Panc1 (cell line): ENCODE results near the gene CALD1.
A peak's percentile ranks its signal among the peaks of the same experiment; 100 is the strongest.

Source experiments
- SIN3A ChIP-seq: IDR thresholded peaks from 2 replicates; pipeline ENCODE4 v1.6.1; 2012; ENCODE audit warnings: low read depth, mild to moderate bottlenecking, low read length, moderate library complexity, borderline replicate concordance; ENCODE audit not compliant: insufficient read depth
- TF ChIP-seq, protein P1 (sequence below): fragments of 450-650 bp; IDR thresholded peaks from 2 replicates; pipeline ENCODE4 v1.5.1; 2017; ENCODE audit warnings: mild to moderate bottlenecking
- TF ChIP-seq, protein P2 (sequence below), 2 experiments: IDR thresholded peaks; 2 replicates each; pipeline ENCODE4 v1.6.1; 2011 to 2012; ENCODE audit warnings: low read depth in 2 of 2, control low read depth in 1 of 2, low read length in 1 of 2, mild to moderate bottlenecking in 1 of 2, moderate library complexity in 1 of 2; ENCODE audit not compliant: insufficient read depth in 1 of 2

DNA sequence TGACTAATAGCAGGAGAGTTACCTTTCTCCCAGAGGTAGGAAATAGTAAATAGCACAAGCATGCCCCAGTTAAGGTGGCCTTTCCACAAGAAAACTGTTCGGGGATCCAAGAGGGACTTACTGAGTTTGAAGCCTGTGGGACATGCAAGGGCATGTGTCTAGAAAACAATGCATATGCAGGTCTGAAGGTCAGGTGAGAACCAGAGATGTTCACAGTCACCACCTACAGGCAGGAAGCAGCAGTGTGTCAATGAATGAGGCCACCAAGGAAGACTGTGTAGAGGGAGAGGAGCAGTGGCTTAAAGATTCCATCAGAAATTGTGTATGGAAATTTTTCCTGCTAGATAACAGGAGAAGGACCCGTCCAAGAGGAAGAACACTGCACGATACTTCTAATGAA, 66.0 kb downstream of the CALD1 start:
- TF ChIP-seq, protein P1, sequence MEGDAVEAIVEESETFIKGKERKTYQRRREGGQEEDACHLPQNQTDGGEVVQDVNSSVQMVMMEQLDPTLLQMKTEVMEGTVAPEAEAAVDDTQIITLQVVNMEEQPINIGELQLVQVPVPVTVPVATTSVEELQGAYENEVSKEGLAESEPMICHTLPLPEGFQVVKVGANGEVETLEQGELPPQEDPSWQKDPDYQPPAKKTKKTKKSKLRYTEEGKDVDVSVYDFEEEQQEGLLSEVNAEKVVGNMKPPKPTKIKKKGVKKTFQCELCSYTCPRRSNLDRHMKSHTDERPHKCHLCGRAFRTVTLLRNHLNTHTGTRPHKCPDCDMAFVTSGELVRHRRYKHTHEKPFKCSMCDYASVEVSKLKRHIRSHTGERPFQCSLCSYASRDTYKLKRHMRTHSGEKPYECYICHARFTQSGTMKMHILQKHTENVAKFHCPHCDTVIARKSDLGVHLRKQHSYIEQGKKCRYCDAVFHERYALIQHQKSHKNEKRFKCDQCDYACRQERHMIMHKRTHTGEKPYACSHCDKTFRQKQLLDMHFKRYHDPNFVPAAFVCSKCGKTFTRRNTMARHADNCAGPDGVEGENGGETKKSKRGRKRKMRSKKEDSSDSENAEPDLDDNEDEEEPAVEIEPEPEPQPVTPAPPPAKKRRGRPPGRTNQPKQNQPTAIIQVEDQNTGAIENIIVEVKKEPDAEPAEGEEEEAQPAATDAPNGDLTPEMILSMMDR: peak; percentile 39
- TF ChIP-seq SIN3A: no peak
- TF ChIP-seq, protein P2, sequence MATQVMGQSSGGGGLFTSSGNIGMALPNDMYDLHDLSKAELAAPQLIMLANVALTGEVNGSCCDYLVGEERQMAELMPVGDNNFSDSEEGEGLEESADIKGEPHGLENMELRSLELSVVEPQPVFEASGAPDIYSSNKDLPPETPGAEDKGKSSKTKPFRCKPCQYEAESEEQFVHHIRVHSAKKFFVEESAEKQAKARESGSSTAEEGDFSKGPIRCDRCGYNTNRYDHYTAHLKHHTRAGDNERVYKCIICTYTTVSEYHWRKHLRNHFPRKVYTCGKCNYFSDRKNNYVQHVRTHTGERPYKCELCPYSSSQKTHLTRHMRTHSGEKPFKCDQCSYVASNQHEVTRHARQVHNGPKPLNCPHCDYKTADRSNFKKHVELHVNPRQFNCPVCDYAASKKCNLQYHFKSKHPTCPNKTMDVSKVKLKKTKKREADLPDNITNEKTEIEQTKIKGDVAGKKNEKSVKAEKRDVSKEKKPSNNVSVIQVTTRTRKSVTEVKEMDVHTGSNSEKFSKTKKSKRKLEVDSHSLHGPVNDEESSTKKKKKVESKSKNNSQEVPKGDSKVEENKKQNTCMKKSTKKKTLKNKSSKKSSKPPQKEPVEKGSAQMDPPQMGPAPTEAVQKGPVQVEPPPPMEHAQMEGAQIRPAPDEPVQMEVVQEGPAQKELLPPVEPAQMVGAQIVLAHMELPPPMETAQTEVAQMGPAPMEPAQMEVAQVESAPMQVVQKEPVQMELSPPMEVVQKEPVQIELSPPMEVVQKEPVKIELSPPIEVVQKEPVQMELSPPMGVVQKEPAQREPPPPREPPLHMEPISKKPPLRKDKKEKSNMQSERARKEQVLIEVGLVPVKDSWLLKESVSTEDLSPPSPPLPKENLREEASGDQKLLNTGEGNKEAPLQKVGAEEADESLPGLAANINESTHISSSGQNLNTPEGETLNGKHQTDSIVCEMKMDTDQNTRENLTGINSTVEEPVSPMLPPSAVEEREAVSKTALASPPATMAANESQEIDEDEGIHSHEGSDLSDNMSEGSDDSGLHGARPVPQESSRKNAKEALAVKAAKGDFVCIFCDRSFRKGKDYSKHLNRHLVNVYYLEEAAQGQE (IDR thresholded peaks at IDR 0.05; ENCODE audit: insufficient read depth in 1 of 2, low read depth in 2 of 2, low read length in 1 of 2): no peak
